Neuronal stem cell (in vitro differentiated cells): ENCODE measurements around the gene SLC6A6.
A peak's percentile ranks its signal among the peaks of the same experiment; 100 is the strongest.

Experiments
- DNase-seq: peaks from one replicate; pipeline ENCODE4 v3.0.0-alpha.2; 2013; ENCODE audit warnings: low spot score
- H2AFZ ChIP-seq: one replicate; pipeline ENCODE4 v1.6.1; 2013; ENCODE audit warnings: mild to moderate bottlenecking, low read length, inconsistent platforms
- H2AK5ac ChIP-seq: 2 replicates; pipeline ENCODE4 v1.6.1; 2013; ENCODE audit warnings: low read depth, mild to moderate bottlenecking, inconsistent platforms, low read length, moderate library complexity, mixed read lengths
- H2BK120ac ChIP-seq: 2 replicates; pipeline ENCODE4 v1.6.1; 2013; ENCODE audit warnings: low read depth, mild to moderate bottlenecking, inconsistent platforms, low read length, moderate library complexity, mixed read lengths
- H2BK12ac ChIP-seq: one replicate; pipeline ENCODE4 v1.6.1; 2013; ENCODE audit warnings: low read length, inconsistent platforms
- H2BK15ac ChIP-seq: 2 replicates; pipeline ENCODE4 v1.6.1; 2013; ENCODE audit warnings: mild to moderate bottlenecking, low read length, inconsistent platforms, mixed read lengths
- H2BK5ac ChIP-seq: one replicate; pipeline ENCODE4 v1.6.1; 2013; ENCODE audit warnings: inconsistent platforms, mild to moderate bottlenecking, low read length, moderate library complexity
- H3K14ac ChIP-seq: one replicate; pipeline ENCODE4 v1.6.1; 2013; ENCODE audit warnings: low read length, inconsistent platforms
- H3K18ac ChIP-seq: 2 replicates; pipeline ENCODE4 v1.6.1; 2013; ENCODE audit warnings: low read length, inconsistent platforms
- H3K23ac ChIP-seq: 2 replicates; pipeline ENCODE4 v1.6.1; 2013; ENCODE audit warnings: low read depth, mild to moderate bottlenecking, mixed read lengths, low read length, inconsistent platforms; ENCODE audit not compliant: poor library complexity
- H3K27ac ChIP-seq: replicated peaks from 3 replicates; pipeline ENCODE4 v1.5.1; 2013; ENCODE audit warnings: low read length, inconsistent platforms
- H3K27me3 ChIP-seq, 3 experiments: 2 replicates each; pipeline ENCODE4 v1.6.1; 2013; ENCODE audit warnings: low read length in 3 of 3, mild to moderate bottlenecking in 2 of 3, inconsistent platforms in 1 of 3, low read depth in 1 of 3, mixed read lengths in 1 of 3, moderate library complexity in 1 of 3; ENCODE audit not compliant: control insufficient read depth in 3 of 3, insufficient read depth in 3 of 3
- H3K36me3 ChIP-seq, 2 donors: replicated peaks in 1 of 2; 2 replicates each; pipeline ENCODE4 v1.6.1; 2013; ENCODE audit warnings: low read length in 2 of 2; ENCODE audit not compliant: control insufficient read depth in 2 of 2, insufficient read depth in 2 of 2
- H3K4ac ChIP-seq: 2 replicates; pipeline ENCODE4 v1.6.1; 2013; ENCODE audit warnings: inconsistent platforms, mild to moderate bottlenecking, low read length, moderate library complexity
- H3K4me1 ChIP-seq, 2 donors: 1 replicate in 1 of 2; 2 replicates in 1 of 2; pipeline ENCODE4 v1.6.1; 2013; ENCODE audit warnings: low read length in 2 of 2, low read depth in 1 of 2; ENCODE audit not compliant: control insufficient read depth in 2 of 2, insufficient read depth in 1 of 2
- H3K4me2 ChIP-seq: one replicate; pipeline ENCODE4 v1.6.1; 2013; ENCODE audit warnings: mild to moderate bottlenecking, low read length, inconsistent platforms; ENCODE audit not compliant: insufficient read depth, poor library complexity, severe bottlenecking
- H3K4me3 ChIP-seq, 2 donors: 2 replicates each; pipeline ENCODE4 v1.5.1; 2013; ENCODE audit warnings: low read length in 2 of 2, mild to moderate bottlenecking in 2 of 2, inconsistent platforms in 1 of 2, moderate library complexity in 1 of 2
- H3K79me1 ChIP-seq: one replicate; pipeline ENCODE4 v1.6.1; 2013; ENCODE audit warnings: low read depth, mild to moderate bottlenecking, inconsistent platforms, low read length, moderate library complexity
- H3K9ac ChIP-seq: one replicate; pipeline ENCODE4 v1.6.1; 2013; ENCODE audit warnings: mild to moderate bottlenecking, low read depth, low read length, inconsistent platforms; ENCODE audit not compliant: poor library complexity
- H3K9me3 ChIP-seq, 2 donors: replicated peaks in 1 of 2; 2 replicates each; pipeline versions ENCODE3 to v1.6.1; 2013; ENCODE audit warnings: low read length in 2 of 2, mild to moderate bottlenecking in 2 of 2, inconsistent platforms in 1 of 2, low read depth in 1 of 2, mixed read lengths in 1 of 2, moderate library complexity in 1 of 2; ENCODE audit not compliant: control insufficient read depth in 2 of 2, insufficient read depth in 1 of 2
- H4K8ac ChIP-seq: one replicate; pipeline ENCODE4 v1.6.1; 2013; ENCODE audit warnings: low read depth, mild to moderate bottlenecking, inconsistent platforms, low read length, moderate library complexity
- H4K91ac ChIP-seq: one replicate; pipeline ENCODE4 v1.6.1; 2013; ENCODE audit warnings: low read length, low read depth, mild to moderate bottlenecking, inconsistent platforms; ENCODE audit not compliant: poor library complexity
- WGBS, 2 donors: extraction: QIAGEN DNeasy Blood & Tissue Kit; methylation state at CpG; one replicate each; pipeline ENCODE4 v1.1.7; 2013; ENCODE audit warnings: missing lambda C conversion rate in 2 of 2, mixed read lengths in 1 of 2; ENCODE audit not compliant: insufficient read length in 2 of 2, insufficient replicate concordance in 1 of 2; ENCODE audit errors: extremely low coverage in 2 of 2; 5-methylcytosine and 5-hydroxymethylcytosine counted together

Gene SLC6A6

GRCh38 chr3:14440168-14440518 is 37.7 kb downstream of the SLC6A6 start:
- no peak for DNase-seq
- Histone ChIP-seq H2BK5ac (no peak overlapping the region), H3K14ac (no peak overlapping the region), H4K8ac (no peak overlapping the region), H3K4ac (no peak overlapping the region), H3K9me3 (no peaks in the 10 kb centered on the region), H3K4me2 (peak overlapping the region; percentile 41), H3K18ac (peak overlapping the region; percentile 72), H2BK15ac (peak overlapping the region; percentile 70), H4K91ac (no peak overlapping the region), H3K4me1 (peaks cover 21 to 25% of the 10 kb centered on the region in 2 donors), H3K4me3 (no peak overlapping the region), H2AFZ (no peak overlapping the region), H2BK12ac (no peak overlapping the region), H2BK120ac (no peak overlapping the region), H3K79me1 (peaks cover 10% of the 10 kb centered on the region), H3K27me3 (no peaks in the 10 kb centered on the region), H3K36me3 (peaks cover 0 to 2% of the 10 kb centered on the region in 2 donors), H2AK5ac (no peak overlapping the region), H3K27ac (peak overlapping the region; percentile 19), H3K9ac (peak overlapping the region; percentile 76), H3K23ac (no peak overlapping the region)
- WGBS, 2 donors: no CpG with 5 or more reads among the region's 3 CpGs

GRCh38 chr3:14440531-14441239 is 38.3 kb downstream of the SLC6A6 start:
- Histone ChIP-seq H3K4me1 (peaks cover 16 to 19% of the 10 kb centered on the region in 2 donors), H3K27me3 (no peaks in the 10 kb centered on the region), H3K23ac (no peak overlapping the region), H4K91ac (no peak overlapping the region), H3K9me3 (no peaks in the 10 kb centered on the region), H2BK15ac (peak overlapping the region; percentile 70), H3K4me3 (no peak overlapping the region), H3K4me2 (peak overlapping the region; percentile 41), H3K18ac (peak overlapping the region; percentile 75), H4K8ac (no peak overlapping the region), H2AFZ (no peak overlapping the region), H2BK12ac (no peak overlapping the region), H3K79me1 (peaks cover 10% of the 10 kb centered on the region), H2AK5ac (peak overlapping the region; percentile 53), H3K4ac (no peak overlapping the region), H3K27ac (no peak overlapping the region), H3K36me3 (peaks cover 1 to 5% of the 10 kb centered on the region in 2 donors), H3K14ac (no peak overlapping the region), H3K9ac (peak overlapping the region; percentile 76), H2BK120ac (no peak overlapping the region), H2BK5ac (no peak overlapping the region)
- WGBS, 2 donors: no CpG with 5 or more reads among the region's 11 CpGs
- DNase-seq: peak; percentile 74

DNA sequence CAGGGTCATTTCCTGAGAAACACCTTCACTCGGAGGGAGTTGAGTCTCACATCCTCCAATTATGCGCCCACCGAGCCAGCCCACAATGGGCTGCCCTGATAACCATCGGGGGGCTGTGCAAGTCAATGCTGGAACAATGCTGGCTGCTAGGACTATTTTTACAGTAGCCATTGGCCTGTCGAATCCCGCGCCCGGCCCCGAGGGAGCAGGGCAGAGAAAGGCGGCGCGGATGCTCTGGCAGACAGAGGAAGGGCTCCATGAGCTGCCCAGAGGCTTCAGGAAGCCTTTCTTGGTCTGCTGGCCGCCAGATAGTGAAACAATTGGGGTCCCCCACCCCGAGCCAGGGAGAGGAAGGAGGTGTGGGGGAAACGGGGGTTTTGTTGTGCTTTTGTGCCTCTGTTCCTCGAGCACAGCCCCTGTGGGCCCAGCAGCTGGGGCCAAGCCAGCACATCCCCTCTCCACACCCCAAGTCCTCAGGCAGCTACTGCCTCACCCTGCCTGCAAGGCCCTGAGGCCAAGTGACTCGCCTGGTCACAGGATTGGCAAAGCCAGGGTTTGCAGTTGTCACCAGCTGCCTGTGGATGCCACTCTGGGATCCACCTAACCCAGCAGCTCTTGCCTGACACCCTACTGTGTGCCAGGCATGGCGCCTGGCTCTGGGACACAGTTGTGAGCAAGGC is 39.0 kb downstream of the SLC6A6 start:
- DNase-seq: no peak

GRCh38 chr3:14441920-14442300 is 39.5 kb downstream of the SLC6A6 start:
- Histone ChIP-seq H4K91ac (no peak overlapping the region), H3K9ac (peak overlapping the region; percentile 9), H3K27me3 (no peaks in the 10 kb centered on the region), H2BK12ac (no peak overlapping the region), H3K27ac (no peak overlapping the region), H3K4me1 (peaks cover 14 to 19% of the 10 kb centered on the region in 2 donors), H3K9me3 (no peaks in the 10 kb centered on the region), H3K14ac (no peak overlapping the region), H3K79me1 (peaks cover 10% of the 10 kb centered on the region), H2BK15ac (no peak overlapping the region), H4K8ac (no peak overlapping the region), H3K4ac (no peak overlapping the region), H3K18ac (no peak overlapping the region), H3K36me3 (peaks cover 13 to 17% of the 10 kb centered on the region in 2 donors), H3K4me3 (no peak overlapping the region), H2AFZ (no peak overlapping the region), H2AK5ac (no peak overlapping the region), H2BK120ac (no peak overlapping the region), H2BK5ac (no peak overlapping the region), H3K4me2 (no peak overlapping the region), H3K23ac (no peak overlapping the region)
- WGBS, 2 donors: no CpG with 5 or more reads among the region's 6 CpGs
- no peak for DNase-seq

More for the DNA sequence above, 39.0 kb downstream of the SLC6A6 start:
- Histone ChIP-seq H3K9me3 (no peaks in the 10 kb centered on the region), H2BK12ac (no peak overlapping the region), H3K9ac (peak overlapping the region; percentile 9), H3K27me3 (no peaks in the 10 kb centered on the region), H3K27ac (no peak overlapping the region), H2BK5ac (no peak overlapping the region), H3K4me1 (peaks cover 14 to 19% of the 10 kb centered on the region in 2 donors), H3K23ac (no peak overlapping the region), H2BK15ac (no peak overlapping the region), H3K79me1 (peaks cover 10% of the 10 kb centered on the region), H2BK120ac (no peak overlapping the region), H3K18ac (peak overlapping the region; percentile 61), H3K4me2 (no peak overlapping the region), H3K36me3 (peaks cover 8 to 12% of the 10 kb centered on the region in 2 donors), H2AK5ac (peak overlapping the region; percentile 53), H2AFZ (no peak overlapping the region), H4K8ac (no peak overlapping the region), H3K14ac (no peak overlapping the region), H3K4ac (no peak overlapping the region), H4K91ac (no peak overlapping the region), H3K4me3 (peak overlapping the region in 1 of 2 donors; percentile 4)
- WGBS, 2 donors: no CpG with 5 or more reads among the region's 18 CpGs
